Measurements from ENCODE around the gene GSE1.
A peak's percentile ranks its signal among the peaks of the same experiment; 100 is the strongest.

The GSE1 gene

GRCh38 chr16:85680352-85680944 lies 67.3 kb downstream of the GSE1 start:
- DNase-seq (ENCODE audit: low read depth), result no peak

- DNase-seq (ENCODE audit: low read depth), result no peak
Observed at GRCh38 chr16:85681255-85681654, 68.1 kb downstream of the GSE1 start.

- DNase-seq (ENCODE audit: low read depth), result no peak
Observed at GRCh38 chr16:85682516-85682915, 69.4 kb downstream of the GSE1 start.

GRCh38 chr16:85683363-85683762 lies 70.2 kb downstream of the GSE1 start:
- no peak for DNase-seq (ENCODE audit: low read depth)

- DNase-seq (ENCODE audit: low read depth), result no peak
Observed at GRCh38 chr16:85685251-85685650, 72.1 kb downstream of the GSE1 start.

GRCh38 chr16:85686912-85687591 lies 73.9 kb downstream of the GSE1 start:
- DNase-seq (ENCODE audit: low read depth), result no peak

- no peak for DNase-seq (ENCODE audit: low read depth)
Observed at GRCh38 chr16:85687651-85688471, 74.7 kb downstream of the GSE1 start.

GRCh38 chr16:85688586-85689284 lies 75.6 kb downstream of the GSE1 start, which contains the start of gene GINS2:
Gene GINS2, minus strand, starts transcription at chr16:85688954. Its CDS starts 56 bp downstream, at chr16:85688898.
- DNase-seq (ENCODE audit: low read depth), result peak; percentile 49

GRCh38 chr16:85689285-85689949 lies 76.3 kb downstream of the GSE1 start:
- no peak for DNase-seq (ENCODE audit: low read depth)

GRCh38 chr16:85689950-85690320 lies 76.8 kb downstream of the GSE1 start:
- no peak for DNase-seq (ENCODE audit: low read depth)

GRCh38 chr16:85690469-85691064 lies 77.4 kb downstream of the GSE1 start:
- no peak for DNase-seq (ENCODE audit: low read depth)

GRCh38 chr16:85695196-85696128 lies 82.3 kb downstream of the GSE1 start:
- no peak for DNase-seq (ENCODE audit: low read depth)

- no peak for DNase-seq (ENCODE audit: low read depth)
Observed at GRCh38 chr16:85696781-85697180, 83.7 kb downstream of the GSE1 start.

- DNase-seq (ENCODE audit: low read depth), result no peak
Observed at GRCh38 chr16:85697431-85697830, 84.3 kb downstream of the GSE1 start.

- no peak for DNase-seq (ENCODE audit: low read depth)
Observed at GRCh38 chr16:85698459-85698891, 85.4 kb downstream of the GSE1 start.

GRCh38 chr16:85698935-85699558 lies 85.9 kb downstream of the GSE1 start:
- no peak for DNase-seq (ENCODE audit: low read depth)

GRCh38 chr16:85699628-85700027 lies 86.5 kb downstream of the GSE1 start:
- DNase-seq (ENCODE audit: low read depth), result no peak

- no peak for DNase-seq (ENCODE audit: low read depth)
Observed at GRCh38 chr16:85704011-85704410, 90.9 kb downstream of the GSE1 start.

- DNase-seq (ENCODE audit: low read depth), result no peak
Observed at GRCh38 chr16:85704900-85705846, 92.1 kb downstream of the GSE1 start.

Measured in HS-27A (cell line).